Endothelial cell of umbilical vein (primary cell): ENCODE results near the gene TRMT1.

Source experiments
- CTCF ChIP-seq, 2 donors: IDR thresholded peaks; 1 replicate in 1 of 2; 2 replicates in 1 of 2; pipeline ENCODE4 v1.5.1; 2011; ENCODE audit warnings: low read length in 2 of 2, mild to moderate bottlenecking in 2 of 2, moderate library complexity in 2 of 2, control low read depth in 1 of 2, inconsistent platforms in 1 of 2, low read depth in 1 of 2; ENCODE audit not compliant: insufficient read depth in 1 of 2; ENCODE audit errors: extremely low read depth in 1 of 2
- EZH2 ChIP-seq: IDR thresholded peaks from 2 replicates; pipeline ENCODE4 v1.6.1; 2012; ENCODE audit warnings: borderline replicate concordance, low read depth, mild to moderate bottlenecking, moderate library complexity, low read length, inconsistent platforms; ENCODE audit not compliant: severe bottlenecking
- FOS ChIP-seq: IDR thresholded peaks from 2 replicates; pipeline ENCODE4 v1.6.1; 2011; ENCODE audit warnings: mild to moderate bottlenecking, low read length, moderate library complexity, borderline replicate concordance; ENCODE audit not compliant: insufficient read depth
- GATA2 ChIP-seq: IDR thresholded peaks from 2 replicates; pipeline ENCODE4 v1.7.0; 2011; ENCODE audit warnings: low read depth, mild to moderate bottlenecking, moderate library complexity, mixed read lengths, low read length; ENCODE audit not compliant: insufficient read length, insufficient read depth
- JUN ChIP-seq: IDR thresholded peaks from 2 replicates; pipeline ENCODE4 v1.6.1; 2011; ENCODE audit warnings: borderline replicate concordance, low read depth; ENCODE audit not compliant: insufficient read length, insufficient read depth
- MAX ChIP-seq: IDR thresholded peaks from 2 replicates; pipeline ENCODE4 v1.6.1; 2011; ENCODE audit not compliant: insufficient read depth, insufficient read length
- MYC ChIP-seq: IDR thresholded peaks from one replicate; pipeline ENCODE4 v1.6.1; 2011; ENCODE audit warnings: mild to moderate bottlenecking, low read depth, low read length
- POLR2A ChIP-seq: IDR thresholded peaks from 2 replicates; pipeline ENCODE4 v1.6.1; 2012; ENCODE audit warnings: low read depth, mild to moderate bottlenecking, control low read depth, low read length
- POLR2AphosphoS5 ChIP-seq: IDR thresholded peaks from 2 replicates; pipeline ENCODE4 v1.6.1; 2012; ENCODE audit warnings: low read depth, mild to moderate bottlenecking, control low read depth, low read length, moderate library complexity; ENCODE audit not compliant: insufficient read depth

- TF ChIP-seq GATA2 (no peak), CTCF (IDR thresholded peaks at IDR 0.05; ENCODE audit: extremely low read depth in 1 of 2, insufficient read depth in 1 of 2, low read depth in 1 of 2, low read length in 2 of 2) (no peak), POLR2A (peak; percentile 43), EZH2 (no peak), MYC (no peak), POLR2AphosphoS5 (no peak), FOS (no peak), MAX (no peak), JUN (no peak)
These were observed 14.7 kb downstream of the TRMT1 start for GRCh38 chr19:13101590-13102415.
